Stimulated activated CD8-positive, alpha-beta memory T cell treated with anti-CD3 and anti-CD28 coated beads, Interleukin-7, amount 100 ng/mL, for 24 hours (primary cell): ENCODE data around the gene GLCCI1.
"Not testable (repeated sequence)": the region's sequence is repeated elsewhere in the genome, so short reads cannot be mapped to it uniquely, and the experiment has no call there.

Experiments
- DNase-seq: peaks from one replicate; pipeline ENCODE4 v3.0.0-alpha.2; 2020; ENCODE audit warnings: low read depth

The GLCCI1 gene

GRCh38 chr7:7989616-7990440 is 21.2 kb downstream of the GLCCI1 start:
- no peak for DNase-seq

GRCh38 chr7:7990441-7990761 is 21.8 kb downstream of the GLCCI1 start:
- no peak for DNase-seq

GRCh38 chr7:7992506-7992905 is 23.9 kb downstream of the GLCCI1 start:
- no peak for DNase-seq

- DNase-seq: not testable (repeated sequence)
Observed at GRCh38 chr7:7995348-7995747, 26.8 kb downstream of the GLCCI1 start.

- no peak for DNase-seq
Observed at GRCh38 chr7:7996568-7996967, 28.0 kb downstream of the GLCCI1 start.

GRCh38 chr7:8000315-8000941 is 31.8 kb downstream of the GLCCI1 start:
- no peak for DNase-seq

GRCh38 chr7:8003077-8003476 is 34.5 kb downstream of the GLCCI1 start:
- DNase-seq: no peak

GRCh38 chr7:8005279-8005678 is 36.7 kb downstream of the GLCCI1 start:
- no peak for DNase-seq

GRCh38 chr7:8014399-8014798 is 45.8 kb downstream of the GLCCI1 start:
- no peak for DNase-seq

GRCh38 chr7:8015100-8015745 is 46.6 kb downstream of the GLCCI1 start:
- no peak for DNase-seq

GRCh38 chr7:8015746-8016120 is 47.1 kb downstream of the GLCCI1 start:
- DNase-seq: no peak

GRCh38 chr7:8017423-8017822 is 48.8 kb downstream of the GLCCI1 start:
- no peak for DNase-seq

GRCh38 chr7:8018961-8019360 is 50.4 kb downstream of the GLCCI1 start:
- DNase-seq: no peak

GRCh38 chr7:8022628-8023027 is 54.0 kb downstream of the GLCCI1 start:
- no peak for DNase-seq

GRCh38 chr7:8035192-8035591 is 66.6 kb downstream of the GLCCI1 start:
- no peak for DNase-seq

- no peak for DNase-seq
Observed at GRCh38 chr7:8035647-8036518, 67.3 kb downstream of the GLCCI1 start.

- DNase-seq: no peak
Observed at GRCh38 chr7:8037151-8037550, 68.6 kb downstream of the GLCCI1 start.

GRCh38 chr7:8040768-8041369 is 72.3 kb downstream of the GLCCI1 start:
- DNase-seq: no peak

GRCh38 chr7:8042796-8043535 is 74.4 kb downstream of the GLCCI1 start:
- DNase-seq: no peak

GRCh38 chr7:8044761-8045430 is 76.3 kb downstream of the GLCCI1 start:
- DNase-seq: no peak

- not testable (repeated sequence) for DNase-seq
Observed at GRCh38 chr7:8048067-8048466, 79.5 kb downstream of the GLCCI1 start.
